AG10803 (cell line): ENCODE results near the gene FKBP7.
"Not testable (repeated sequence)": the region's sequence is repeated elsewhere in the genome, so short reads cannot be mapped to it uniquely, and the experiment has no call there.

Experiments
- DNase-seq: peaks from one replicate; pipeline ENCODE4 v3.0.0; 2010; ENCODE audit warnings: low read depth
- H3K4me3 ChIP-seq: 2 replicates; pipeline ENCODE4 v1.5.1; 2011; ENCODE audit warnings: mild to moderate bottlenecking, low read length, control low read depth
- CTCF ChIP-seq: conservative IDR thresholded peaks from 2 replicates; pipeline ENCODE4 v1.5.1; 2011; ENCODE audit warnings: mild to moderate bottlenecking, low read length, control low read depth, inconsistent platforms

FKBP7 gene, protein sequence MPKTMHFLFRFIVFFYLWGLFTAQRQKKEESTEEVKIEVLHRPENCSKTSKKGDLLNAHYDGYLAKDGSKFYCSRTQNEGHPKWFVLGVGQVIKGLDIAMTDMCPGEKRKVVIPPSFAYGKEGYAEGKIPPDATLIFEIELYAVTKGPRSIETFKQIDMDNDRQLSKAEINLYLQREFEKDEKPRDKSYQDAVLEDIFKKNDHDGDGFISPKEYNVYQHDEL

DNA sequence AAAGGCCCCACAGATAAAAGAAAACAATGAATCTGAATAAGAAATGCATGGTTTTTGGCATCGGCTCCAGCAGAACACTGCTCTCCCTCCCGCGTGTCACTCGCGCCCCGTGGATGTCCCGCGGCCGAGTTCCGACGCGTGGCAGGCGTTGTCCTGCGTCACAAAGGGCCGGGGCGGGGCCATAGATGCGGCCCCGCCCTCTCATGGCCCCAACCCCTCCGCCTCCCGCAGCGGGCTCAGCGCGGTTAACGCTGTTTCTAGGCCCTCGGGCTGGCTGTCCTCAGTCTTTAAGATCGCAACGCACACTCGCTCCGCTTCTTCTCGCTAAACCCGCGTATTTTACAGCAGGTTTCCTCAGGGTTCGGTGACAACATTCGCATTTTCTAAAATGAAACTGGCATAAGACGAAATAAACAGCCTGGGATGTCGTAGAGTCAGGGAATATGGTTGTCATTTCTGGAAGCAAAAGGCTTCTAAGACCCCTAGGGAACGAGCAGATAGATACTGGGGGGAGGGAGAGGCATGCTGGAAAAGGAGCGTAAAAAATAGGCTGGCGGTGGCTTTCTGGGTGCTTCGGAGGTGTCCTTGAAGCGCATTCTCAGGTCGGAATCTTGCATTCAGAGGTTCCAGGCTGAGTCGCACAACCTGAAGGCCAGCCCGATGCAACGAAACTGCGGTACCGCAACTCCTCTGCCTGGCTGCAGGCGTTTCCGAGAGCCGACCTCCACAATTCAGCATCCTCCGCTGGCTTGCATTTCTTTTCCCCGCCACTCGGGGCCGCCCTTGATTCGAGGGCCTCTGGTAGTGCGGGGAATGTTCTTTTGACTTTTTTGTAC lies at the start of gene FKBP7:
Gene FKBP7 (minus strand): TSS at position 162 of the 836 bp plus-strand sequence. CDS start 101 bp downstream, at position 61.
- H3K4me3 ChIP-seq: peak within 1 kb of the TSS; percentile 92
- peak; percentile 74 for TF ChIP-seq CTCF

DNA sequence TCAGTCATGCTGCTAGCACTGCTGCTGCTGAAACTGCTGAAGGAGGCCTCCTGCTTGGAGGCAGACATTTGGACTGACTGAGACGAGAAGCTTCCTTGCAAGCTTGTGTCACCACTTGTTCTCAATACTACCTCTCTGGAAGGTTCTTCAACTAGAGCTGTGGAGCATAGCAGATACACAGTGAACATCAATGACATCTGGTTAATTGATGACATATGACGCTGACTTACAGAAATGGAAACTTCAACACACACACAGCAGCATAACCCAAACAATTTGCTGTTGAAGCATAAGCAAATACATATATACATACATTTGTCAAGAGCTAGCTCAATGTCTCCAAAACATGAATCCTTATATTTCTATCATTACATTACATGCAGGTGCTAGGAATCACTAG lies 49.2 kb upstream of the FKBP7 start:
- DNase-seq: no peak
- no peak for TF ChIP-seq CTCF
- no peak overlapping the region for H3K4me3 ChIP-seq

More for the DNA sequence above, at the start of gene FKBP7:
- DNase-seq: peak; percentile 77

DNA sequence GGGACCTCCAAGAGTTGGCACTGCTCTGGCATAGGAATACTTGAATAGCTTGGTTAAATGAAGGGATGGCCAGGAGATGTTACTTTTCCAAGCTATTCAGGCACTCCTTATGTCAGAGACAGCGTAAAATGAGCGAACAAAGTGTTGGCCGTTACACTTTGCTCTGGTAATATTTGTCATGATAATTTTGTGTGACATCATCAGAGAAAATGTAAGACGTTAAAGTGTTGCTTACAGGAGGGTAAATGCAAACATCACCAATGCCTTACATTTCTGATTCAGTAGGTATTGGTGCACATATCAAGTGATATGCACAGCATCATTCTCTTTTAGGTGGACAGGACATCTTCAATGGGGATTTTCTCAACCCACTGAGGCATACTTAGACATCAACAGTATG lies 47.9 kb upstream of the FKBP7 start:
- no peak for DNase-seq
- TF ChIP-seq CTCF: no peak
- no peak overlapping the region for H3K4me3 ChIP-seq

DNA sequence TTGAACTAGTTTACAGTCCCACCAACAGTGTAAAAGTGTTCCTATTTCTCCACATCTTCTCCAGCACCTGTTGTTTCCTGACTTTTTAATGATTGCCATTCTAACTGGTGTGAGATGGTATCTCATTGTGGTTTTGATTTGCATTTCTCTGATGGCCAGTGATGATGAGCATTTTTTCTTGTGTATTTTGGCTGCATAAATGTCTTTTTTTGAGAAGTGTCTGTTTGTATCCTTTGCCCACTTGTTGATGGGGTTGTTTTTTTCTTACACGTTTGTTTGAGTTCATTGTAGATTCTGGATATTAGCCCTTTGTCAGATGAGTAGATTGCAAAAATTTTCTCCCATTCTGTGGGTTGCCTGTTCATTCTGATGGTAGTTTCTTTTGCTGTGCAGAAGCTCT lies 47.1 kb upstream of the FKBP7 start:
- not testable (repeated sequence) for H3K4me3 ChIP-seq

GRCh38 chr2:178525010-178525409 lies 46.6 kb upstream of the FKBP7 start:
- H3K4me3 ChIP-seq, DNase-seq: not testable (repeated sequence)

More for the DNA sequence above, 47.1 kb upstream of the FKBP7 start:
- DNase-seq: not testable (repeated sequence)

GRCh38 chr2:178523596-178524134 lies 45.3 kb upstream of the FKBP7 start:
- TF ChIP-seq CTCF: no peak
- peak overlapping the region; percentile 88 for H3K4me3 ChIP-seq
- DNase-seq: no peak

- peak; percentile 74 for DNase-seq
- H3K4me3 ChIP-seq: peak overlapping the region; percentile 88
- peak; percentile 85 for TF ChIP-seq CTCF
Measured at GRCh38 chr2:178522950-178523595, 44.7 kb upstream of the FKBP7 start.
